Erythroblast (primary cell): Measurements from ENCODE around the gene HNRNPUL1.

Experiments
- DNase-seq, 2 experiments: peaks; one replicate each; lab custom pipeline; 2025; lab: John Stamatoyannopoulos, UW
- GATA1 ChIP-seq: IDR thresholded peaks from 2 replicates; pipeline ENCODE4 v1.6.1; 2011; ENCODE audit warnings: low read depth, mild to moderate bottlenecking, control low read depth, low read length, moderate library complexity
- POLR2A ChIP-seq: IDR thresholded peaks from 2 replicates; pipeline ENCODE4 v1.6.1; 2011; ENCODE audit warnings: mild to moderate bottlenecking, low read length

HNRNPUL1 gene

GRCh38 chr19:41263850-41264580 is at the start of gene HNRNPUL1:
HNRNPUL1 (plus strand) TSS chr19:41264372; CDS start chr19:41264504, 132 bp downstream.
- TF ChIP-seq GATA1 (no peak), POLR2A (peak; percentile 66)
- DNase-seq, result peak; percentile 100

GRCh38 chr19:41217741-41218140 is 46.4 kb upstream of the HNRNPUL1 start:
- TF ChIP-seq POLR2A (no peak), GATA1 (no peak)
- no peak for DNase-seq

- DNase-seq, result no peak
- TF ChIP-seq GATA1 (no peak), POLR2A (no peak)
Measured at GRCh38 chr19:41218249-41218614, 45.9 kb upstream of the HNRNPUL1 start.

GRCh38 chr19:41218615-41219507 is 45.3 kb upstream of the HNRNPUL1 start, which contains the start of gene AXL:
AXL (plus strand) TSS chr19:41219223; CDS start chr19:41219393, 170 bp downstream.
- TF ChIP-seq GATA1, result no peak
- TF ChIP-seq POLR2A, result no peak
- DNase-seq, result no peak

GRCh38 chr19:41219924-41220567 is 44.1 kb upstream of the HNRNPUL1 start:
- DNase-seq, result no peak
- no peak for TF ChIP-seq GATA1
- no peak for TF ChIP-seq POLR2A

- no peak for DNase-seq
- TF ChIP-seq GATA1 (no peak), POLR2A (no peak)
Measured at GRCh38 chr19:41220811-41221210, 43.4 kb upstream of the HNRNPUL1 start.

GRCh38 chr19:41221514-41222205 is 42.5 kb upstream of the HNRNPUL1 start:
- TF ChIP-seq POLR2A (no peak), GATA1 (no peak)

GRCh38 chr19:41222240-41222639 is 41.9 kb upstream of the HNRNPUL1 start:
- TF ChIP-seq GATA1, result no peak
- TF ChIP-seq POLR2A, result no peak
- no peak for DNase-seq

More at GRCh38 chr19:41221514-41222205, 42.5 kb upstream of the HNRNPUL1 start:
- no peak for DNase-seq

- DNase-seq, result no peak
- TF ChIP-seq POLR2A (no peak), GATA1 (no peak)
Measured at GRCh38 chr19:41223431-41224234, 40.5 kb upstream of the HNRNPUL1 start.

- TF ChIP-seq POLR2A (no peak), GATA1 (no peak)
- DNase-seq, result no peak
Measured at GRCh38 chr19:41224632-41225031, 39.5 kb upstream of the HNRNPUL1 start.

GRCh38 chr19:41225238-41226052 is 38.7 kb upstream of the HNRNPUL1 start:
- TF ChIP-seq GATA1 (no peak), POLR2A (no peak)
- DNase-seq, result peak in 1 of 2 experiments; percentile 33
